Measurements from ENCODE around the gene PREB.
"Not testable (repeated sequence)": the region's sequence is repeated elsewhere in the genome, so short reads cannot be mapped to it uniquely, and the experiment has no call there.

The PREB gene, protein sequence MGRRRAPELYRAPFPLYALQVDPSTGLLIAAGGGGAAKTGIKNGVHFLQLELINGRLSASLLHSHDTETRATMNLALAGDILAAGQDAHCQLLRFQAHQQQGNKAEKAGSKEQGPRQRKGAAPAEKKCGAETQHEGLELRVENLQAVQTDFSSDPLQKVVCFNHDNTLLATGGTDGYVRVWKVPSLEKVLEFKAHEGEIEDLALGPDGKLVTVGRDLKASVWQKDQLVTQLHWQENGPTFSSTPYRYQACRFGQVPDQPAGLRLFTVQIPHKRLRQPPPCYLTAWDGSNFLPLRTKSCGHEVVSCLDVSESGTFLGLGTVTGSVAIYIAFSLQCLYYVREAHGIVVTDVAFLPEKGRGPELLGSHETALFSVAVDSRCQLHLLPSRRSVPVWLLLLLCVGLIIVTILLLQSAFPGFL

DNA sequence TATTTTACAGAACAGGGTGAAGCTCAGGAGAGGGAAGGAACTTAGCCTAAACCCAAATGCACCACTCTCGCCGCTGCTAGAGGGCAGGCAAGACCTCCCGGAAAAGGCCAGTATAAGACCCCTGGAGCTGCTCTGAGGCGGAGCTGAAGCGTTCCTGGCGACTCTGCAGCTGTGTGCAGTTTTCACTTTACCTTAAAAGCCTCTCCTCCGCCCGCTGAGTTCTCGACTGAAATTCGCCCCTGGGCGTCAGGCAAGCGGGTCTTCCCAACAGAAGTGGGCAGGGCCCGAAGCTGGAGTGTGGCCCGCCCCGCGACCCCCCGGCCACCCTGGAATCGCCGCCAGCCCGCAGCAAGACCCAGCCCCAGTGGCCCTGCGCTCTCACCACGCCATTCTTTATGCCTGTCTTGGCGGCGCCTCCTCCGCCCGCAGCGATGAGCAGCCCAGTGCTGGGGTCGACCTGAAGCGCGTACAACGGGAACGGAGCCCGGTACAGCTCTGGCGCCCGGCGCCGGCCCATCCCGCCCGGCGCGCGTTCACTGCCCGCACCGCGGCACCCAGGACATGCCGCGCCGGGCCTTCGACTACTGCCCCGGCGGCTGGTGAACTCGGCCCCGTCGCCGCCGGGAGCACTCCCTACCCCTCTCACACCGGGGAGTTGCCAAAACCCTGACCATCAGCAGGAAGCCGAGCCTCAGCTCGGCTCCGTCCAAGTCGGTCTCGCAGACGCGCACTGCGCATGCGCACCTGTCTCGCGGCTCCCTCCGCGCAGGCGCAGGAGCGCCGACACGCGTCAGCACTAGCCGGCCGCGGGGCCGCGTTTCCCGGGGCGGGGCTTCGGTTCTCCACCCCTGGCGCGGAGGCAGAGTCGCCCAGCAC is at the start of gene PREB:
Gene PREB (minus strand): TSS at position 732 of the 876 bp plus-strand sequence. CDS start 215 bp downstream, at position 517.
- peak; percentile 94 for DNase-seq (ENCODE audit: low read depth)

DNA sequence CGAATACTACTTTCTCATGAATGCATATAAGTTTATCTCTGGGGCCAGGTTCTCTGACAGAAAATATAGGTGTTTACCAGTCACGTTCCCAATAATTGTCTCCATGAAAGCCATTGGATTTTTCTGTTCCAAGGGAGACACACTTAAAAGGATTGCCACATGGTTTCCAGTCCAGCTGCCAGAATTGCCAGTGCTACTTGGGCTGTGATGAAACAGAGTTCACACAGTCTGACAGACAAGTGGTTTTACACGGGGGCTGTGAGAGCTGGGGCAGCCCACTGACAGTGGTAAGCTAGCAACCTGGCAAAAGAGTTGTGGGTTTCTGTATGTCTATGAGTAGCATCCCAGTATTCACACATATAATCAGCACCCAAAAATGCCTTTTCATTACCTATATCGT is 49.7 kb upstream of the PREB start:
- DNase-seq (ENCODE audit: low read depth) = peak; percentile 47

DNA sequence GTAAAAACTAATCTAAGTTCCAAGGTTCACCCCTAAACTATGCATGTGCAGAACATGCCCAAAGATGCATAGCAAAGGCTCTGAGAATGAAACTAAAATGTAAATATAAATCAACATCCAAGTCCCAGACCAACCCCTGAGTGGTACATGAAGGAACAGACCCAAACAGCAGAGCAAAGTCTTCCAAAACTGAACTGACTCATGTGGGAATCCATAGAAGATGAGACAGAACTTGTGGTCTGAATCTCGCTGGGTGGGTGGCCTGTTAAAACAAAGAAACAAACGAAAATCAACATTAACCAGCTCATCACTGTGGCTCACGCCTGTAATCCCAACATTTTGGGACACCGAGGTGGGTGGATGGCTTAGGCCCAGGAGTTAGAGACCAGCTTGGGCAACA is 47.9 kb upstream of the PREB start:
- DNase-seq (ENCODE audit: low read depth) = peak; percentile 87

DNA sequence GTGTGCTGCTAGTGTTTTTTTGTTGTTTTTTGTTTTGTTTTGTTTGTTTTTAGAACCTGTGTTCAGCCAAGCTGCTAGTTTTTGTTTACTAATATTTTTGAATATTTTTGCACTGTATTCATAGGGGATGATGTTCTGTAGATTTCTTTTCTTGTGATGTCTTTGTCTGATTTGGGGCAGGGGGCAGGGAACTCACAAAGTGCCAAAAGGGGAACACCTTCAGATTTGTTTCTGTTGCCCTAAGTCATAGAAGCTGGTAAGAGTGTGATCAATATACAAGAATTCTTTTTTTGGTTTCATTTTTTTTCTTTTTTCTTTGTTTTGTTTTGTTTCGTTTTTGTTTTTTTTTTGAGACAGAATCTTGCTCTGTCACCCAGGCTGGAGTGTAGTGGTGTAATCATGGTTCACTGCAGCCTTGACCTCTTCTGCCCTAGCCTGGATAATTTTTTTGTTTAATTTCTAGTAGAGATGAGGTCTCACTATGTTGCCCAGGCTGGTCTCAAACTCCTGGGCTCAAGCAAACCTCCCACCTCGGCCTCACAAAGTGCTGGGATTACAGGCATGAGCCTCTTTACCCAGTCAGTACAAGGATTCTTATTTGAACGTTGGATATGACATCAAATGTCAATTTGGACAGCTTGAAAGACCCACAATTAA is 45.0 kb upstream of the PREB start:
- no peak for DNase-seq (ENCODE audit: low read depth)

DNA sequence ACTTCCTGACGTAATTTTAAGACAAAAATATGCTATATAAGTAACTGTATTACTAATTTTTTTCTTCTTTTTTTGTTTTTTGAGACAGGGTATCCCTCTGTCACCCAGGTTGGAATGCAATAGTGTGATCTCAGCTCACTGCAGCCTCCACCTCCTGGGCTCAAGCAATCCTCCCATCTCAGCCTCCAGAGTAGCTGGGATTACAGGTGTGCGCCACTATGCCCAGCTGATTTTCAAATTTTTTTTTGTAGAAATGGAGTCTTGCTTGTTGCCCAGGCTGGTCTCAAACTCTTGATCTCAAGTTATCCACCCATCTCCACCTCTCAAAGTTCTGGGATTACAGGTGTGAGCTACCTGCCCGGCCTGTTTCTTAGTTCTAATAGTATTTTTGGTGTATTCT is 44.0 kb upstream of the PREB start:
- no peak for DNase-seq (ENCODE audit: low read depth)

DNA sequence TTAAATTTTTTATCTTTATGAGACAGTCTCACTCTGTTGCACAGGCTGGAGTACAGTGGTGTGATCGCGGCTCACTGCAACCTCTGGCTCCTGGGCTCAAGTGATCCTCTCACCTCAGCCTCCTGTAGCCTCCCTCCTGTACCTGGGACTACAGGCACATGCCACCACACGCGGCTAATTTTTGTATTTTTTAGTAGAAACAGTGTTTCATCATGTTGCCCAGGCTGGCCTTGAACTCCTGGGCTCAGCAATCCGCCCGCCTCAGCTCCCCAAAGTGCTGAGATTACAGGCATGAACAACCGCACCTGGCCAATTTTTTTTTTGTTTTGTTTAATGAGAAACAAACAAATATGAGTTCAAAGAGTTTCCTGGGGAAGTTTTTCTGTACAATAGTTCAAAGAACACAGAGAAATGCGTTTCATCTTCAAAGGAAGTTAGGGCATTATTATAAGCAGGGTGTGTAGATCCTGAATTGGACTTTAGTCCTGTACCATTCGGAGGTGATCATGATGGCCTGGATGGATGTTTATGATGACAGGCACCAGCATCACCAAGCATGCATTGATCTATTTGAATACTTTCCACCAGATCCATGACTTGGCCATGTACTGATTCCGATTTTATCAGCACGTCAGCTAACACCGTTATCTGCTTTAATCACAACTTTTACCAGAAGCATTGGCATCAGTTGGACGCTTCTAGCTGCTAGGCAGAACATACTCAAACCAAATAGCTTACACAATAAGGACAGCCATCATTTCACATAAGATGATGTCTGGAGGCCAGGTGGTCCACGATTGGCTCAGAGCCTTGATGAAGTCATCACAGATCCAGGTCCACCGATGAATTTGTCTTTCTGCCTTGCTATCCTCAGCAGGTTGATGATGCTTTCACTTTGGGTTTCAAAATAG is 43.3 kb upstream of the PREB start:
- no peak for DNase-seq (ENCODE audit: low read depth)

DNA sequence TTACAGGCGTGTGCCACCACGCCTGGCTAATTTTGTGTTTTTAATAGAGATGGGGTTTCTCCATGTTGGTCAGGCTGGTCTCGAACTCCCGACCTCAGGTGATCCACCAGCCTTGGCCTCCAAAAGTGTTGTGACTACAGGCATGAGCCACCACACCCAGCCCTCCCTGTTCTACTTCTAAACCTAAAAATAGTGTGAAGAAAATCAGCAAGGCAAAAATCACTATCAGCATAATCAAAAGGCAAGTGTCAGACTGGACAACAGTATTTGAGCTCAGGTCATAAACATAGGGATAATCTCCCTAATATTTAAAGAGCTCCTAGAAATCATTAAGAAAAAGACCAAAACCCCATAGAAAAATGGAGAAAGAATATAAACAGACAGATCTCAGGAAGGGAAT is 41.3 kb upstream of the PREB start:
- not testable (repeated sequence) for DNase-seq (ENCODE audit: low read depth)

DNA sequence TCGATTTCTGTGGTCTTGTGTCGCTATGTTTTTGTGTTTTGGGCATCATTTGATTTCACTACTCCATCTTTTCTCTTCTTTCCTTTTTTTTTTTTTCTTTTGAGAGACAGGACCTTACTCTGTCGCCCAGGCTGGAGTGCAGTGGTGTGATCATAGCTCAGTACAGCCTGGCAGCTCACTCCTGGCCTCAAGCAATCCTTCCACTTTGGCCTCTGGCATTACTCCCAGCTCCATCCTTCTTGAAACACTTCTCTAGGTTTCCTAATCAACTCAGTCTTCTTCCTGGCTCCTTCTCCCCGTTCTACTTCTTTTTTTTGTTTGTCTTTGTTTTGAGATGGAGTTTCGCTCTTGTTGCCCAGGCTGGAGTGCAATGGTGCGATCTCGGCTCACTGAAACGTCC is 40.9 kb upstream of the PREB start:
- peak; percentile 49 for DNase-seq (ENCODE audit: low read depth)

DNA sequence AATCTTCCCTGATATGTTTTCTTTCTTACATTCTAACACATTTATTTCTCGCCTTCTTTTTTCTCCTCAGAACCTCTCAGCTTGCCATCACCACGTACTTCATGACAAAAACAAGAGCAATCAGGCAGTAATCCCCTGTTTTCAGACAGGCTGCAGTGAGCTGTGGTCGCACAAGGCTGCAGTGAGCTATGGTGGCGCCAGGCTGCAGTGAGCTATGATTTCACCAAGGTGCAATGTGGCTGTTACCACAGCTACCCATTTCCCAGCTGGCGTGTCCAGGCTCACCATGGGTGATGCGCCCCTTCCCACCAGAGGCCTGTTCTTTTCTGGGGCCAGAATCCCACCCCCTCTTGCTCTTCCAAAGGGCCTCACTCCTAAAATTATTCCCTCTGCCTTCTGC is 40.2 kb upstream of the PREB start:
- peak; percentile 29 for DNase-seq (ENCODE audit: low read depth)

DNA sequence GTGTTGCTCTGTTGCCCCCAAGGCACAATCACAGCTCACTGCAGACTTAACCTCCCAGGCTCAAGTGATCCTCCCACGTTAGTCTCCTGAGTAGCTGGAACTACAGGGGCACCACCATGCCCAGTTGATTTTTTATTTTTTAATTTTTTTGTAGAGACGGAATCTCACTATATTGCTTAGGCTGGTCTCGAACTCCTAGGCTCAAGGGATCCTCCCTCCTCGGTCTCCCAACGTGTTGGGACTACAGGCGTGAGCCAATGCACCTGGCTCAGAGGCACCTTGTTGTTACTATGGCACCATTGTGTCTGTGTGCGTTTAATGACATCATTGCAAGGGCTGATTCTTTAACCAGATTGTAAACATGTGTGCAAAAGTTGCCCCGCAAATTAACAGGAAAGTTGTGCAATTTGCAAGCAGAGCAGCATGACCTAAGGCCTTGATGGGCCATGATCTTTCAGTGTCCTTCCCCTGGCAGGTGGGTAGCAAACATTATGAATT is 37.0 kb upstream of the PREB start:
- no peak for DNase-seq (ENCODE audit: low read depth)

DNA sequence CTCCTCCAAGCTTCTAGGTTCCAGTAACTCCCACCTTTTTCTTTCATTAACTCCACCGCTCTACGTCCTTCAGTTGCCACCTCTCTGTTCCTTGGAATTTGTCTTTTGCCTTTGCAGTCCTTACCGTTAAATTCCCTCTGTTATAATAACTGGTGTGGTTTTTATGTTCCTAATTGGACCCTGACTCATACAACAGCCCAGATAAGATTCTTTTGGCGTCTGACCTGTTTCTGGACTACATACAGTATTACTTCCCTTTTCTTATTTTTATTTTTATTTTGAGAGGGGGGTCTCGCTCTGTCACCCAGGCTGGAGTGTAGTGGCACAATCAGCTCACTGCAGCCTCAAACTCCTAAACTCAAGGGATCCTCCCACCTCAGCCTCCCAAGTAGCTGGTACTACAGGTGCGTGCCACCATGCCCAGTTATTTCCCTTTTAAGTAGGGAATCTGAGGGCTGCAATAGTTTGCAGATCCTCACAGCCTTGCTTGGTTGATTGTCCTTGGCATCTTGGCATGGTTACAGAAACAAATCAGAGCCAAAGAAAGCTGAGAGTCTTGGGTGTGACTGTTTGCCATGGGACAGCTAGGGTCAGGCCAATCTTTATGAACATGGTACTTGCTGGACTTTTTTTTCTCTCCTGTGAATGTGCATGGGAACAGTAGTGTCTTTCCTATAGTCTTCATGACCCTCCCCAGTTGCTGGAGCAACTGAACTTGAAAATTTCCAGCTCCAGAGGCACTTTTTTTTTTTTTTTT is 36.3 kb upstream of the PREB start:
- DNase-seq (ENCODE audit: low read depth) = no peak

DNA sequence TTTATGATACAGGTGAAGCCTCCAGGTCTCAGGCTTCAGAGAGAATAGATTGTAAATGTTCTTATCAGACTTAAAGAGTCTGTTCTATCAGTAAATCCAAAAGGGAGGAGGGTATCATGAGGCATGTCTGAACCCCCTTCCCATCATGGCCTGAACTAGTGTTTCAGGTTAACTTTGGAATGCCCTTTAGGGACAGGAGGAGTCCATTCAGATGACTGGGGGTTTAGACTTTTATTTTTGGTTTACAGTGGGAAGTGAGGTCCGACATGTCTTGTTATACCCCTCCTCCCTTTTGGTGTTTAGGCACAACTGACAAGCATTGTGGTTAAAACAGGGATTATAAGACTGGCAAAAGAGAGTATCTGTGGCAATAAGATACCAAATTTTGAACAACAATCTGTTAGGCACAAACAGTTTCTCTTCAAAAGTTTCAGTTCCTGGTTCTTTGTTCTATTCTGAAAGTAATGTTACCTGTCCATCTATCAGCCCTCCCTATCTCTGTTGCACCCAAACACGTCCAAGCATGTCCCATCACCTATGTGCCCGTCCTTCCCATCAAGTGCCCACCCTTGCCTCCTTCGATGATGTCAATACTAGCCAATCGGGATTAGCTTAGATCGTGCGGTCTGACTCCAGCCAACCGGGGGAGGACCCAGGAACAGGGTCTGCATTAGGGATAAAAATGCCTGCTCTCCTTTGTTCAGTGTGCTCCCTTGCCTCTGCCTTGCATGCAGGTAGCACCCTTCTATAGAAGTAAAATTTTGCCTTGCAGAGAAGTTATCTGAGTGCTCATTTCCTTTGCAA is 30.7 kb upstream of the PREB start:
- no peak for DNase-seq (ENCODE audit: low read depth)

DNA sequence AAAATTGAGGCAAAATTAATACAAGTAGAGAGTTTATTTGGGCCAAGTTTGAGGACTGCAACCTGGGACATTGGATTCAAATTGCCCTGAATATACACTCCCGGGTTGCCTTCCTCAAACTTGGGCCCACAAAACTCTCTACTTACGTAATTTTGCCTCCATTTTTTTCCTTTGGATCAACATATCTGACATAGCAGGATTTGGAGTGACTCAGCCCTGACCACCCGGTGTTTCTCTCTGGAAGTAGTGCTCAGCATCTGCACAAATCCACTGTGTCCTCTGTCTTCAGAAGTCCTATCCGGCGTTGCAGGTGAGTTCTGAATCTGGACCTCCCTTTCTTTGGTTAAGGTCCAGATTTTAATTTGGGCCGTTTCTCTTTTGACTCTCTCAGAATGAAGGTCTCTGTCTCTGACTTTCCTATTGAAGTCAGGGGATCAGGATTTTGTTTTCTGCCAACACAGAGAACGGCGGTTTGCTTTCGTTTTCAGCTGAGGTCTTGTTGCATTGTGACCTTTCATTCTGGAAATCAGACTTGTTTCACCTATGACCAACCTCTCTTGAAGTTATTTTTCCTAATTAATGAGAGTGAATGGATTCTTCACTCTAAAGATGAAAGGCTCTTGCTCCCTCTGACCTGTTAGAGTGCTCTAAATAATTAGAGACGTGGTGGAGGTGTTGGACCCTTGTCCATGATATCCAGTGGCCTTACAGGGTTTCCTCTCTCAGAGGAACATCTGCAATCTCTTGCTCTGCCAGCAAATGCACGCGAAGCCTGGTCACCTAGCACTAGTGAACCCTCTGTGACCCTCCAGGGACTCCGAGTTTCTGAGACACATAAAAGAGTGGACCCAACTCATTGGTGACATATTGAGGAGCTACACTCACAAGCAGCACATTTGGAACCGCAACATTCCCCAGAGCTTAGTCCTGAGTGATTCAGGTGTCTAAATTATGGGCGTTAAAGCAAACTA is 28.0 kb upstream of the PREB start:
- peak; percentile 55 for DNase-seq (ENCODE audit: low read depth)

DNA sequence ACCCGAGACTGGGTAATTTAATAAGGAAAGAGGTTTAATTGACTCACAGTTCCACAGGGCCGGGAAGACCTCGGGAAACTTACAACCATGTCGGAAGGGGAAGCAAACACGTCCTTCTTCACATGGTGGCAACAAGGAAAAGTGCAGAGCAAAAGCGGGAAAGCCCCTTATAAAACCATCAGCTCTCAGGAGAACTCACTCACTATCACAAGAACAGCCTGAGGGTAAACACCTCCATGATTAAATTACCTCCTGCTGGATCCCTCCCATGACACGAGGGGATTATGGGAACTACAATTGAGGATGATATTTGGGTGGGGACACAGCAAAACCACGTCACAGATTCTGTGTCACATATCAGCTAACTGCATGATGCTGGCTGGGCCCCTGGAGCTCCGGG is 25.8 kb upstream of the PREB start:
- DNase-seq (ENCODE audit: low read depth) = no peak

DNA sequence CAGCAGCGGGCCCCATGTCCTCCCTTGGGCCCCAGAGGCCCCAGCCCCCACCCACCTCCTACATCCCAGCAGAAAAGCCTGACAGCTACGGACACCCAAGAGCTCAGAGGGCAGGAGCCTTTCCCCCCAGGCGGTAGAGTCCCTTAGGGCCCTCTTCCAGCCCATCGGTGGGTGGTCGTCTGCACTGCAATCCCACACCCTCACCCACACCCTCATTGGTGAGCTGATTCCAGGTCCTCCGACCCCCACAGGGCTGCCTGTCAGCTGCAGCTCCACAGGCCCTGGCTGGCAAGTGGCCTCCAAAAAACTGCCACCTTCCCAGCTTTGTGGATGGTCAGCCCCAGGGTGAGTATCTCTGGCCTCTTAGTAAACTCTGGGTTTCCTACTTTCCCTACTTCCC is 24.8 kb upstream of the PREB start:
- DNase-seq (ENCODE audit: low read depth) = no peak

DNA sequence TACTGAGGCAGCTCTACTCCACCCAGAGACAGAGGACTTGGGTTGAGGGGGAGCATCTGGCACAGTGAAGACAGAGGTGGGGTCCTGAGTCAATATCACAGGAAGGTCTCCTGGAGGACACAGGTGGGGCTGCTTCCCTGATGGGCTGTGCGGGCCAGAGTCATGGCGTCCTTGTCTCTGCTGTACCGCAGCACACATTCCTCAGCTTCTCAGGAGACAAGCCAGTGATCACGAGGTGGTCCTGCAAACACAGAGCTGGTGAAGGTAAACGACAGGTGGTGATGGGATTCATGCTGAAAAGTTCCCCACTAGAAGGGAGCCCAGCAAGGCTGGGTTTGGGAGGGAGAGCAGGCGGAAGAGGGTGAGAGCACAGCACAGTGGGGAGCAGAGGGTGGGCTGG is 24.0 kb upstream of the PREB start:
- DNase-seq (ENCODE audit: low read depth) = no peak

DNA sequence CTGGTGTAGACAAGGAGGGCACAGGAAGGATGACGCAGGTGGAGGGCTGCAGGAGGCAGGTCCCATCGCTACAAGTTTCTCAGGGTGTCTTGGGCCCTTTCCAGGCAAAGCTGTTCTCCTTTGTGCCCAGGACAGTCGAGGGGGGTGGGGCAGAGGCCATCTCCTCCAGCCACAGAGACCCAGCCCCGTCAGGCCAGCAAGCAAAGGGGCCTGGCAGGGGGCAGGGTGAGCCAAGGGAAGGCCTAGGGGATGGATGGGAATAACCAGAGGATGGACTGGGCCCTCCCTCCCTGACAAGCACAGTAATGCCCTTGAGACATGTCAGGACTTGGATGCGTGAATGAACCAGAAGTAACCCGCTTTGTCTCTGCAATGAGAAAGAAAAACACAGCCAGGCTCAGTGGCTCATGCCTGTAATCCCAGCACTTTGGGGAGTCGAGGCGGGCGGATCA is 20.7 kb upstream of the PREB start:
- no peak for DNase-seq (ENCODE audit: low read depth)

DNA sequence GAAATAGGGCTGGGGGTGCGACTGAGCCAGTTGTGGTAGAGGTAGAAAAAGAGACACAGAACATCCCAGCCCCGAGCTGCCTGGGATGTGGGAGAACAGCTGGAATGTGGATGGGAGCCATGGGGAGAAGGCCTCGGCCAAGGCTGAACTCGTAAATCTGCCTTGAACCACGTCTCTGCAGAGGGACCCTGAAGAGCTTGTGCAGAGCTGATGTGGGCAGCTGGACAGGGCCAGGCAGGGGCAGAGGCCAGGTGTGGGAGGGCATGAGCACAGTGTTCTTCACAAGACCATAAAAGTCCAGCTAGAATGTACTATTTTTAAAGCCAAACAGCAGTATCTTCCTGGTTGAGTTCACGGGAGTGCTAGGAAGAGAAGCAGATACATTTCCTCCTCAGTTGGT is 20.1 kb upstream of the PREB start:
- no peak for DNase-seq (ENCODE audit: low read depth)
